Measurements from ENCODE around the gene CCDC106. TPM values are rescaled to one million over a fixed set of nuclear protein-coding genes. Genes with fewer than 3 reads are reported as not detected.

The CCDC106 gene
- total RNA-seq, 1 donor from 2014 or later: 20.8 TPM

- H3K4me3 Mint-ChIP-seq: no peak overlapping the region
- peaks cover 10% of the 10 kb centered on the region for H3K36me3 Mint-ChIP-seq
- no peaks in the 10 kb centered on the region for H3K27me3 Mint-ChIP-seq (ENCODE audit: low read depth)
- H3K4me1 Mint-ChIP-seq: no peaks in the 10 kb centered on the region
- no peak for DNase-seq (ENCODE audit: low spot score in 2 of 2, unreplicated experiment in 2 of 2)
- H3K9me3 Mint-ChIP-seq: no peaks in the 10 kb centered on the region
- H3K27ac Mint-ChIP-seq: no peak overlapping the region
- TF ChIP-seq CTCF (IDR thresholded peaks at IDR 0.05; ENCODE audit: unreplicated experiment): no peak
These were observed 40.6 kb downstream of the CCDC106 start for GRCh38 chr19:55688422-55689218.

DNA sequence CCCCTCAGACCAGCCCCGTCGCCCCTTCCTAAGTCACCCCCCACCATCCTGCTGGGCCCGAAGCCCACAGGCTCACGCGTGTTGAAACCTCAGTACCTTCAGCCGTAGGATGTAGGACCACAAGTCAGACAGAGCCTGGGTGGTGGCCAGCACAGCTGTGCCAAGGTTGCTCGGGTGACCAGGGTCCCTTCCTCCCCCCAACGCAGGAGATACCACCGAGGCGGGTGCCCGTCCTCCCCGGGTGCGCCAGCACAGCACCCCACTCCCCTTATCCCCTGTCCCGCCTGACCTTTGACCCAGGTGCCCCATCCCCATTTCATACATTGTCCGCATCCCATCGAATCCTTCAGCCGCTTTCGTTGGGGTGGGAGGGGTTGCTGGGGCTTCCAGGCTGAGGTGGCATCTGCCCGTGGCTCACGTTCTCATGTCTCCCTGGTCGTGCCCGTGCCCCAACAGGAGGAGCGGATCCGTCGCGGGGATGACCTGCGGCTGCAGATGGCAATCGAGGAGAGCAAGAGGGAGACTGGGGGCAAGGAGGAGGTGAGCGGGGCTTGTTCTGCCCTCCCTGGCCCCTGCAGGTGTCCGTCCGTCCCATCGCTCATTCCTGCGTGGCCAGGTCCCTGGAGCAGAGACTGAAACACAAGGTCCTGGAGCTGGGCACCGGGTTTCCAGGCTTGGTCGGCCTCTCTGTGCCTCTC, 41.5 kb downstream of the CCDC106 start:
- no peaks in the 10 kb centered on the region for H3K27me3 Mint-ChIP-seq (ENCODE audit: low read depth)
- no peak for TF ChIP-seq CTCF (IDR thresholded peaks at IDR 0.05; ENCODE audit: unreplicated experiment)
- no peak for DNase-seq (ENCODE audit: low spot score in 2 of 2, unreplicated experiment in 2 of 2)
- H3K27ac Mint-ChIP-seq: no peak overlapping the region
- no peaks in the 10 kb centered on the region for H3K9me3 Mint-ChIP-seq
- H3K36me3 Mint-ChIP-seq: peaks cover 9% of the 10 kb centered on the region
- H3K4me1 Mint-ChIP-seq: no peaks in the 10 kb centered on the region
- no peak overlapping the region for H3K4me3 Mint-ChIP-seq

DNA sequence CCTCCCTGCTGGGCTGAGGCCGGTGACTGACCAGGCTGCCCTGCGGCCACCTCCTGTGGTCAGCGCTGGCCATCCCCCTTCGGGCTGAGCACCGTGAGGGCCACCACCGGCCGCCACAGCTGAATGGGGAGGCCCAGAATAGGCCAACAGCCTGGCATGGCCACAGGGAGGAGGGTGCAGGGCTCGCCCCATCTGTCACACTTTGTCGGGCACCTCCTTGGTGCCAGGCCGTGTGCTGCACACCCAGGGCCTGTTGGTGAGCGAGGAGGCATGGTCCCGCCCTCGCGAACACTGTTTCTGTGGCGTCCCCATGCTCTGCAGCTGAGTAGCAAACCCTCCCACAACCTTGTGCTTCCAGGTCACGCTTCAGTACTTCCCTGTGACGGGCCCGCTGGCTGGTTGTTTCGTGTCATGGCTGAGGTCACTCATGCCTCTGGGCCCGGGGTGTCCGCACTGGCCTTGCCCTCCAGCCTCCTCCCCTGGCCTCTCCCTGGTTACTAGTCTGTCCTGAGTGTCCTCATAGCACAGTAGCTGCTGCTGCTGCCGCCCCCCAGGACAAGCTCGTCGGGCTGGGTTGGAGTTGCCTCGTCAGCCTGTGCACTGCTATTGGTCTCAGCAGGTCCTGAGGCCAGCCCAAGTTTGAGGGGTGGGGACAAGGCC, 42.2 kb downstream of the CCDC106 start:
- no peak for DNase-seq (ENCODE audit: low spot score in 2 of 2, unreplicated experiment in 2 of 2)
- TF ChIP-seq CTCF (IDR thresholded peaks at IDR 0.05; ENCODE audit: unreplicated experiment): no peak
- Mint-ChIP-seq H3K27ac (no peak overlapping the region), H3K27me3 (ENCODE audit: low read depth) (no peaks in the 10 kb centered on the region), H3K4me3 (no peak overlapping the region), H3K9me3 (no peaks in the 10 kb centered on the region), H3K36me3 (peaks cover 9% of the 10 kb centered on the region), H3K4me1 (no peaks in the 10 kb centered on the region)

DNA sequence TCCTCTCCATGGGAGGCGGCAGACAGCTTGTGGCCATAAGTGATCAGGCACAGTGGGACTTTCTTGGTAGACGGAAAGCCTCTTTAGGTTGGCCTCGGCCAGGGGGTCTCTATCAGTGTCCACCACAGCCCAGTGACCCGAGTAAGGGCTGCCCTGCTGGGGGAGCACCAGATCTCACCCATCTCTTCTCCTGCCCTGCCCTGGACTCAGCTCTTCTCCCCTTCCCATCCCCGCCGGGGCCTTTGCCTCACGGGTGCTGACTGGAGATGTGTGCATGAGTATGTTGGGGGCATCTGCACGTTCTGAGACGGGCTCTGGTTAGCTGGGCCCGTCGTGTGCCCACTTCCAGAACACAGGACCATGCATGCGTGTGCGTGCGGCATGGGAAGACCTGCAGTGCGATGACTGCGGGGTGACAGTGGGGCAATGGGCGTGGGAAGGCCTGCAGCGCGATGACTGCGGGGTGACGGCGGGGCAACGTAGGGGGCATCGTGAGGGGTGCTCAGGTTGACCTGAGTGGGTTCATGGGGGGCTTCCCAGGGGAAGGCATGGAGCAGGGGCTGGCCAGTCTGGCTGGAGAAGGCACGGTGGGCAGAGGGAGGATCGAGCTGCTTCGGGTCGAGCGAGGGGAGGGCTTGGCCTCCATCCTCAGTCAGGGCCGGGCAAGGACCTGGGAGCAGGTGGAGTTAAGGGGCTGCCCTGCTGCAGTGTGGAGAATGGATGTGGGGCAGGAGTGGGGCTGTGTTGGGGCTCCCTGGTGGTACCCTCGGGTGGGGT, 42.9 kb downstream of the CCDC106 start:
- no peaks in the 10 kb centered on the region for H3K4me1 Mint-ChIP-seq
- H3K4me3 Mint-ChIP-seq: no peak overlapping the region
- H3K27me3 Mint-ChIP-seq (ENCODE audit: low read depth): no peaks in the 10 kb centered on the region
- H3K9me3 Mint-ChIP-seq: no peaks in the 10 kb centered on the region
- TF ChIP-seq CTCF (IDR thresholded peaks at IDR 0.05; ENCODE audit: unreplicated experiment): no peak
- H3K36me3 Mint-ChIP-seq: peaks cover 12% of the 10 kb centered on the region
- DNase-seq (ENCODE audit: low spot score in 2 of 2, unreplicated experiment in 2 of 2): no peak
- no peak overlapping the region for H3K27ac Mint-ChIP-seq
